Cardiac muscle cell (in vitro differentiated cells and primary cell): ENCODE data around the gene NXPH1. TPM values are rescaled to one million over a fixed set of nuclear protein-coding genes. Genes with fewer than 3 reads are reported as not detected.

Experiments
- DNase-seq, 2 donors: peaks; one replicate each; pipeline versions ENCODE4 v3.0.0 to v3.0.0-alpha.2; 2010 to 2017; ENCODE audit warnings: low read depth in 1 of 2, low spot score in 1 of 2
- H3K27ac ChIP-seq: fragments of 200-600 bp; sonication (generic); 2 replicates; pipeline ENCODE4 v1.5.1; 2016
- H3K27me3 ChIP-seq: fragments of 200-600 bp; sonication (generic); 2 replicates; pipeline ENCODE4 v1.6.0; 2016; ENCODE audit warnings: control low read depth
- H3K36me3 ChIP-seq: fragments of 200-600 bp; sonication (generic); 2 replicates; pipeline ENCODE4 v1.5.1; 2016; ENCODE audit warnings: control low read depth
- H3K4me1 ChIP-seq: fragments of 200-600 bp; sonication (generic); 2 replicates; pipeline ENCODE4 v1.8.1; 2017; ENCODE audit warnings: low read depth, mild to moderate bottlenecking, mixed run types
- H3K4me3 ChIP-seq: fragments of 200-600 bp; sonication (generic); 2 replicates; pipeline ENCODE4 v1.5.1; 2016; ENCODE audit warnings: mild to moderate bottlenecking
- H3K9me3 ChIP-seq: fragments of 200-600 bp; sonication (generic); 2 replicates; pipeline ENCODE4 v1.5.1; 2017; ENCODE audit warnings: low read depth, mild to moderate bottlenecking, control low read depth
- polyA plus RNA-seq: library from polyadenylated mRNA; unstranded; fragments of >200 nt; fragmentation: Nextera tagmentation; extraction: Ambion mirVana; gene quantifications from 2 replicates; pipeline ENCODE4 v1.2.1, GENCODE V29; 2016
- total RNA-seq: library from RNA; depleted of rRNA; stranded (reverse); fragments of >200 nt; gene quantifications from 2 replicates; pipeline ENCODE4 v1.2.3, GENCODE V29; 2016
- TF ChIP-seq, protein P1 (sequence below): IDR thresholded peaks from 2 replicates; pipeline ENCODE4 v1.5.1; 2012; ENCODE audit warnings: low read depth, mild to moderate bottlenecking, low read length

The NXPH1 gene
- total and polyA plus RNA-seq, 2 experiments from 2014 or later: 0.95 to 1.7 TPM

DNA sequence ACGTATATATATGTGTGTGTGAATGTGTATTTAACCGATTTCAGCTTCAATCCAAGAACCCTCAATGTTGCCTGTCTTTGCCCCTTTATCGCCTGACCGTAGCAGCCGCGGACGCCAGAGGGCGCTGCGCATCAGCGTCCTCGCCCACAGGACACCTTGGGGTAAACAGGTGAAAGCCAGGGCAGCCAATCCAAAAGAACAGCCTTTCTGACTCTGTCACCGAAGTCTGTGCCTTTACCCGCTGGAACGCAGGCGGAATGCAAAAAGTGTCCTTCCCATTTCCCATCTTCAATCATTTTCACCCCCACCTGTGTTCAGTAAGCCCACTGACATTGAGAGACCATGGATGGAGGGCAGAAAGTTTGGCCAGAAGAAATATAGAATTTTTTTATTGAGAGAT is 3.6 kb downstream of the NXPH1 start:
- TF ChIP-seq, protein P1, sequence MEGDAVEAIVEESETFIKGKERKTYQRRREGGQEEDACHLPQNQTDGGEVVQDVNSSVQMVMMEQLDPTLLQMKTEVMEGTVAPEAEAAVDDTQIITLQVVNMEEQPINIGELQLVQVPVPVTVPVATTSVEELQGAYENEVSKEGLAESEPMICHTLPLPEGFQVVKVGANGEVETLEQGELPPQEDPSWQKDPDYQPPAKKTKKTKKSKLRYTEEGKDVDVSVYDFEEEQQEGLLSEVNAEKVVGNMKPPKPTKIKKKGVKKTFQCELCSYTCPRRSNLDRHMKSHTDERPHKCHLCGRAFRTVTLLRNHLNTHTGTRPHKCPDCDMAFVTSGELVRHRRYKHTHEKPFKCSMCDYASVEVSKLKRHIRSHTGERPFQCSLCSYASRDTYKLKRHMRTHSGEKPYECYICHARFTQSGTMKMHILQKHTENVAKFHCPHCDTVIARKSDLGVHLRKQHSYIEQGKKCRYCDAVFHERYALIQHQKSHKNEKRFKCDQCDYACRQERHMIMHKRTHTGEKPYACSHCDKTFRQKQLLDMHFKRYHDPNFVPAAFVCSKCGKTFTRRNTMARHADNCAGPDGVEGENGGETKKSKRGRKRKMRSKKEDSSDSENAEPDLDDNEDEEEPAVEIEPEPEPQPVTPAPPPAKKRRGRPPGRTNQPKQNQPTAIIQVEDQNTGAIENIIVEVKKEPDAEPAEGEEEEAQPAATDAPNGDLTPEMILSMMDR: peak; percentile 59
- H3K9me3 ChIP-seq: no peaks in the 10 kb centered on the region
- H3K36me3 ChIP-seq: no peaks in the 10 kb centered on the region
- peaks cover 100% of the 10 kb centered on the region for H3K27me3 ChIP-seq
- H3K4me1 ChIP-seq: no peaks in the 10 kb centered on the region
- no peak overlapping the region for H3K27ac ChIP-seq
- DNase-seq: peak; percentile 14 to 67
- H3K4me3 ChIP-seq: no peak overlapping the region

DNA sequence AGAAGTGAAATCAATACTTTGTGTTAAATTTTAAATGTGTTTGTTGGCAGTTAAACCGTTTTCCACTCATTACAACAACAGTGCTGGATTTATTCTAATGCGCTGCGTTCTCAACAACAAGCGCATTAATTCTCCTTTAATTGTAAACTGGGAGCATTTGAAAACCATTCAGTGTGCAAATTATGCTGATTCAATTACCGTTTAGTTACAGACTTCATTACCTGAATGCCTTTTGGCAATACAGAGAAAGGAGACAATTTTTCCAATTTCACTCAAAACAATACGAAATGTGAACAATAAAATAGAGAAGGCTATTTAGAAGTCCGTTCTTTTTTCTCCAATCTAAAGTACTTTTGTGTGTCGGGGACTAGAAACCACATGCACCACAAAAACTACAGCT is 4.2 kb downstream of the NXPH1 start:
- Histone ChIP-seq H3K27ac (no peak overlapping the region), H3K36me3 (no peaks in the 10 kb centered on the region), H3K9me3 (no peaks in the 10 kb centered on the region), H3K4me1 (no peaks in the 10 kb centered on the region), H3K4me3 (no peak overlapping the region), H3K27me3 (peaks cover 100% of the 10 kb centered on the region)
- TF ChIP-seq, protein P1: no peak
- DNase-seq: no peak

DNA sequence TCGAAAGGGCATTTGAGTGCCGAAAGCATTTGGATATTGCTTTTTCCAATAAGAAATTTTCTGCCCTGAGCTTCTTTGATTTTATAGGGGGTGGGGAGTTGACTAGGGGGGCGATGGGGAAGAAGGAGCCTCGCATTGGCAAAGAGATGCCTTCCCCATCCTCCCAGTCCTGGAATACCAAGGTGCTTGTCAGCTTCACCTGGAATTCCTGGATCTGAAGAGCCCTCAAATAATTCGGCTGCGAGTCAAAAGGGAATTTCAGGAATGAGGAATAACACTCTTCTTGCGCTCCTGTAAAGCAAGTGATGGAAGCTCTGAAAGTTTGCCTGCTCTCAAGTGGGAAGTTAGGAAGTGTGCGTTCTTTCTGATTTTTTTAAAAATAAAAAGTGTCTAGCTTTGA is 7.3 kb downstream of the NXPH1 start:
- no peak overlapping the region for H3K4me3 ChIP-seq
- H3K27me3 ChIP-seq: peaks cover 99% of the 10 kb centered on the region
- H3K4me1 ChIP-seq: peaks cover 7% of the 10 kb centered on the region
- no peaks in the 10 kb centered on the region for H3K36me3 ChIP-seq
- TF ChIP-seq, protein P1: no peak
- no peak overlapping the region for H3K27ac ChIP-seq
- no peaks in the 10 kb centered on the region for H3K9me3 ChIP-seq
- no peak for DNase-seq

DNA sequence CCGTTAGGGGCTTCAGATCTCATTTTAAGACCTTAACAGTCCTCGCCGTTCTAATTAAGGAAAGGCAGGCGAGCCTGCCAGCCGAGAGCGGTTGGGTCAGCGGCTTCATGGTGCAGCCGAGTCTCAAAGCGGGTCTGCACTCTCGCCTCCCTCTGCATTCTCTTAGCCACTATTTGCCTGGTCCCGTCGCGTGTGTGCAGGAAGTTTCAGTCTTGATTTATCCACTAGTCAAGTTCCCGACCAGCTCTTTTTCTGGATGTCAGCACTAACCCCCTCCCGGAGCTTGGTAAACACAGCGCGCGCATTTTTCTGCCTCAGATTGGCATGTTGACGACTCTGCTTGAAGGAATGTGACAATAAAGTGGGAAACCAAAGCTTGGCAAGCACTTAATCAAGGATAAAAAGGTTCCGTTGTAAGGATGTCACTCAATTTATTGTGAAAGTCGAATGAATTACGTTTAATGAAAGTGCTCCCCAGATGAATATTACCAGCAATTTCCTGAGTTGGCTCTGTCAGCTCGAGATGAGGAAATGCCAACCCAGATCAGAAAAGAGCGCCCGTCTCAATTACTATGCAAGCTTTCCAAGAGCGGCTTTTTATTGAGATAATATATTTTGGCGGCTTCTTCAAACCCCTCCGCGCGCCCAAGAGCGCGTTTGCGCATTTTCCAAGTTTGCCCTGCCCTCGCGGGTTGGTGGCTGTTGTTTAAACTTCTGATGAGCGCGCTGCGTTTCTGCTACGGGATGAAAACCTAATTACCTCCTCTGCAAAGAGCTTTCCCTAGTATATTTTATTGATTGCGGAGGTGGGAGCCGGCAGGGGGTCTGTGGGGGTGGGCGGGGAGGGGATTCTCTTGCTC is 7.9 kb downstream of the NXPH1 start:
- TF ChIP-seq, protein P1: no peak
- H3K4me3 ChIP-seq: peak overlapping the region; percentile 19

DNA sequence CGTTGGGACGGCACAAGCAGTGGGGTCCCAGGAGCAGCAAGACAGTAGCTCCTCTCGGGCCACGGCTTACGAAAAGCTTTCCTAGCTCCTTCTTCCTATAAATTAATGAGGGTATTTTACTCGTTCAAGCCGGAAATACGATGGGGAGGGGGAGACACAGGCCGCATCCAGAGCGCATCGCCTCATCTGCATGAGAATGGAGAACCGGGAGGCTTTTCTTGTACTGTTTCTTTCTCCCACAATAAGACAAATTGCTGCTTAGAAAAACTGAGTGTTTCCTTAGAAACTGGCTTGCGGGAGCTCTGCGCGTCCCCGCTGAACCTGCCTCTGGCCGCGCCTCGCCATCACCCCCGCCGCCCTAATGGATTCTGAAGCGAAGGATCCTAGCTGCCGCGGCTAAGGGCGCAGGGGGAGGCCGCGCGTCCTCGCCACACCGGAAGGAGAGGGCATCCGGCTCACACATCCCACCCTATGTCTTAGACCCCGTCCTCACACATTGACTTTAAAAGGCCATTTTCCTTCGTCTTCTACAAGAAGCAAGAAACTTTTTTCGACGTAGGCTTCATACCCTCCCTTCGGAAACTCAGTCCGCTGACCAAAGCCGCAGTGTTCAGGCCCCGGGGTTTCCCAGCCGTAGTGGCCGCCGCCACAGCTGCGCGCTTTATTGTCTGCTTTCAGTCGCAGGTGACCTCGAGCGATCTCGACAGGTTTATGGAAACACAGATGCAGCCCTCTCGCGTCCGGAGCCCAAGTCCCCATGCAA is 8.8 kb downstream of the NXPH1 start:
- Histone ChIP-seq H3K4me3 (peak overlapping the region; percentile 19), H3K27me3 (peaks cover 90% of the 10 kb centered on the region), H3K27ac (no peak overlapping the region), H3K4me1 (peaks cover 7% of the 10 kb centered on the region), H3K9me3 (no peaks in the 10 kb centered on the region), H3K36me3 (no peaks in the 10 kb centered on the region)
- TF ChIP-seq, protein P1: no peak
- DNase-seq: no peak

More for the DNA sequence above, 7.9 kb downstream of the NXPH1 start:
- no peaks in the 10 kb centered on the region for H3K36me3 ChIP-seq
- peaks cover 99% of the 10 kb centered on the region for H3K27me3 ChIP-seq
- H3K4me1 ChIP-seq: peaks cover 7% of the 10 kb centered on the region
- no peak for DNase-seq
- no peak overlapping the region for H3K27ac ChIP-seq
- H3K9me3 ChIP-seq: no peaks in the 10 kb centered on the region
